HEK293T (cell line): ENCODE results near the gene BICD1.

ENCODE experiments used
- ARNT ChIP-seq: fragments of 450-650 bp; IDR thresholded peaks from 2 replicates; pipeline ENCODE4 v1.6.1; 2017; ENCODE audit warnings: mild to moderate bottlenecking
- BHLHE40 ChIP-seq: fragments of 450-650 bp; IDR thresholded peaks from 2 replicates; pipeline ENCODE4 v1.6.1; 2016; ENCODE audit warnings: mild to moderate bottlenecking, moderate library complexity, borderline replicate concordance
- FOXK2 ChIP-seq: fragments of 450-650 bp; IDR thresholded peaks from 2 replicates; pipeline ENCODE4 v1.6.1; 2016; ENCODE audit warnings: mild to moderate bottlenecking
- FOXM1 ChIP-seq: fragments of 450-650 bp; IDR thresholded peaks from 2 replicates; pipeline ENCODE4 v1.6.1; 2017; ENCODE audit warnings: mild to moderate bottlenecking, borderline replicate concordance
- L3MBTL2 ChIP-seq: fragments of 450-650 bp; conservative IDR thresholded peaks from 2 replicates; pipeline ENCODE4 v1.6.1; 2016; ENCODE audit warnings: mild to moderate bottlenecking
- SUZ12 ChIP-seq: fragments of 450-650 bp; IDR thresholded peaks from 2 replicates; pipeline ENCODE4 v1.6.1; 2016; ENCODE audit warnings: mild to moderate bottlenecking
- TARDBP ChIP-seq: fragments of 450-650 bp; IDR thresholded peaks from 2 replicates; pipeline ENCODE4 v1.6.1; 2016

GRCh38 chr12:32398181-32398580, 291.5 kb downstream of the BICD1 start:
- TF ChIP-seq L3MBTL2 (no peak), ARNT (no peak), FOXK2 (no peak), SUZ12 (no peak), BHLHE40 (no peak), TARDBP (no peak), FOXM1 (no peak)
